ENCODE measurements around the gene RNF39.

- TF ChIP-seq CTCF (conservative IDR thresholded peaks at IDR 0.05; ENCODE audit: low read length), result no peak
- no peak for TF ChIP-seq EZH2phosphoT487 (IDR thresholded peaks at IDR 0.05; ENCODE audit: borderline replicate concordance, low read depth, low read length)
Observed at GRCh38 chr6:30066577-30067459, 8.8 kb downstream of the RNF39 start, which contains the start of gene PPP1R11.
